ENCODE results near the gene JAKMIP1.

JAKMIP1 gene

DNA sequence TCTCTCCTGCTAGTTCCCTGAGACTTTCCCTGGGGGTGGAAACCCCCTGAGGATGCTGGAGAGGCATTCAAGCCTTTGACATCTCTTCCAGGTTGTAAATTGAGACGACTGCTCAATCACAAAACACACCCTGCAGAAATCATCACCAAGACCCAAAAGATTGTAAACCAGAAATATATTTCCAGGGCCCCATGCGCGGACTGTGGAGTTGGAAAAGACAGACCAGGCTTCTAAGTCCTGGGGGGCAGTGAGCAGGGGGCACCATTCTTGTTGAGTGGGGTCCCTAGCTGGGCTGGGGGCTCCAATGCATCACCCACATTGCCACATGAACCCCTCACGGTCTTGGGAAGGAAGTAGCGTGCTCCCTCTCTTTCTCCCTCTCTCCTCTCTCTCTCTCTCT is 94.2 kb downstream of the JAKMIP1 start:
- TF ChIP-seq TCF12 (IDR thresholded peaks at IDR 0.05; ENCODE audit: low read depth) (no peak), RAD21 (IDR thresholded peaks at IDR 0.05; ENCODE audit: low read depth) (no peak), CREB1 (IDR thresholded peaks at IDR 0.05; ENCODE audit: low read depth) (no peak), TAF1 (IDR thresholded peaks at IDR 0.05; ENCODE audit: low read depth) (no peak), EP300 (IDR thresholded peaks at IDR 0.05; ENCODE audit: borderline replicate concordance) (no peak), TEAD4 (IDR thresholded peaks at IDR 0.05) (no peak), MAX (IDR thresholded peaks at IDR 0.05) (no peak), FOXM1 (IDR thresholded peaks at IDR 0.05; ENCODE audit: borderline replicate concordance, low read depth) (no peak)
- TF ChIP-seq, protein P1, sequence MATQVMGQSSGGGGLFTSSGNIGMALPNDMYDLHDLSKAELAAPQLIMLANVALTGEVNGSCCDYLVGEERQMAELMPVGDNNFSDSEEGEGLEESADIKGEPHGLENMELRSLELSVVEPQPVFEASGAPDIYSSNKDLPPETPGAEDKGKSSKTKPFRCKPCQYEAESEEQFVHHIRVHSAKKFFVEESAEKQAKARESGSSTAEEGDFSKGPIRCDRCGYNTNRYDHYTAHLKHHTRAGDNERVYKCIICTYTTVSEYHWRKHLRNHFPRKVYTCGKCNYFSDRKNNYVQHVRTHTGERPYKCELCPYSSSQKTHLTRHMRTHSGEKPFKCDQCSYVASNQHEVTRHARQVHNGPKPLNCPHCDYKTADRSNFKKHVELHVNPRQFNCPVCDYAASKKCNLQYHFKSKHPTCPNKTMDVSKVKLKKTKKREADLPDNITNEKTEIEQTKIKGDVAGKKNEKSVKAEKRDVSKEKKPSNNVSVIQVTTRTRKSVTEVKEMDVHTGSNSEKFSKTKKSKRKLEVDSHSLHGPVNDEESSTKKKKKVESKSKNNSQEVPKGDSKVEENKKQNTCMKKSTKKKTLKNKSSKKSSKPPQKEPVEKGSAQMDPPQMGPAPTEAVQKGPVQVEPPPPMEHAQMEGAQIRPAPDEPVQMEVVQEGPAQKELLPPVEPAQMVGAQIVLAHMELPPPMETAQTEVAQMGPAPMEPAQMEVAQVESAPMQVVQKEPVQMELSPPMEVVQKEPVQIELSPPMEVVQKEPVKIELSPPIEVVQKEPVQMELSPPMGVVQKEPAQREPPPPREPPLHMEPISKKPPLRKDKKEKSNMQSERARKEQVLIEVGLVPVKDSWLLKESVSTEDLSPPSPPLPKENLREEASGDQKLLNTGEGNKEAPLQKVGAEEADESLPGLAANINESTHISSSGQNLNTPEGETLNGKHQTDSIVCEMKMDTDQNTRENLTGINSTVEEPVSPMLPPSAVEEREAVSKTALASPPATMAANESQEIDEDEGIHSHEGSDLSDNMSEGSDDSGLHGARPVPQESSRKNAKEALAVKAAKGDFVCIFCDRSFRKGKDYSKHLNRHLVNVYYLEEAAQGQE (IDR thresholded peaks at IDR 0.05; ENCODE audit: low read depth), result no peak

DNA sequence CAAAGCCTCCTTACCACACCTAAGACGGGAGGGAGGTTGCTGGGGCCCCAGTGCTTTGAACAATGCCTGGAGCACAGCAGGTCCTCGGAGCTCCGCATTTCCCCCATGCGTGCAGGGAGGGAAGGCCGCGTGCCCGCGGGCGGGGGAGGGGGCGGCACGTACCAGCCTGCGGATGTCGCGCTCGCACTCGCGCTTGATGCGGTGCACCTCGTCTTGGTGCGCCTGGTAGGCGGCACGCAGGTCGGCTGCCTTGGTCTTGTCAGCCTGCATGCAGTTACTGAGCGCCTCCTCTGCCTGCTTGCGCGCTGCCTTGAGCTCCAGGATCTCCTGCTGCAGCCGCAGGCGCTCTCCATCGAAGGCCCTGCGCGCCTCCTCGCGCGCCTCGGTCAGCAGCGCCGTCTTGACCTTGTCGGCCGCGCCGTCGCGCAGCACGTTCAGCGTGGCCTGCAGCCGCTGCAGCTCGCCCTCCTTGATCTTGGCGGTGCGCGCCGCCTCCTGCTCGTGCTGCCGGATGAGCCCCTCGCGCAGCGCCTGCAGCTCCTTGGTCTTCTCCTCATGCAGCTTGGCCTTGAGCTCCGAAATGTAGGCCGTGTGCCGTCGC is 94.9 kb downstream of the JAKMIP1 start:
- TF ChIP-seq CEBPB (IDR thresholded peaks at IDR 0.05), result no peak
- no peak for TF ChIP-seq MAX (IDR thresholded peaks at IDR 0.05)
- no peak for TF ChIP-seq RAD21 (IDR thresholded peaks at IDR 0.05; ENCODE audit: low read depth)
- TF ChIP-seq, protein P2, sequence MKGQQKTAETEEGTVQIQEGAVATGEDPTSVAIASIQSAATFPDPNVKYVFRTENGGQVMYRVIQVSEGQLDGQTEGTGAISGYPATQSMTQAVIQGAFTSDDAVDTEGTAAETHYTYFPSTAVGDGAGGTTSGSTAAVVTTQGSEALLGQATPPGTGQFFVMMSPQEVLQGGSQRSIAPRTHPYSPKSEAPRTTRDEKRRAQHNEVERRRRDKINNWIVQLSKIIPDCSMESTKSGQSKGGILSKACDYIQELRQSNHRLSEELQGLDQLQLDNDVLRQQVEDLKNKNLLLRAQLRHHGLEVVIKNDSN (IDR thresholded peaks at IDR 0.05), result no peak
- TF ChIP-seq EGR1 (IDR thresholded peaks at IDR 0.05), result no peak
- TF ChIP-seq EP300 (IDR thresholded peaks at IDR 0.05; ENCODE audit: borderline replicate concordance), result no peak
- TF ChIP-seq TEAD4 (IDR thresholded peaks at IDR 0.05), result no peak
- no peak for TF ChIP-seq FOXM1 (IDR thresholded peaks at IDR 0.05; ENCODE audit: borderline replicate concordance, low read depth)
- no peak for TF ChIP-seq TCF12 (IDR thresholded peaks at IDR 0.05; ENCODE audit: low read depth)
- TF ChIP-seq NFIC (IDR thresholded peaks at IDR 0.05), result no peak
- TF ChIP-seq CREB1 (IDR thresholded peaks at IDR 0.05; ENCODE audit: low read depth), result no peak
- no peak for TF ChIP-seq YY1 (IDR thresholded peaks at IDR 0.05; ENCODE audit: low read depth)
- TF ChIP-seq, protein P1 (IDR thresholded peaks at IDR 0.05; ENCODE audit: low read depth), result no peak
- no peak for TF ChIP-seq TAF1 (IDR thresholded peaks at IDR 0.05; ENCODE audit: low read depth)
- TF ChIP-seq ZBTB7A (IDR thresholded peaks at IDR 0.05; ENCODE audit: low read depth), result no peak

GRCh38 chr4:6104541-6105130 is 95.7 kb downstream of the JAKMIP1 start:
- TF ChIP-seq EGR1 (IDR thresholded peaks at IDR 0.05) (no peak), FOXM1 (IDR thresholded peaks at IDR 0.05; ENCODE audit: borderline replicate concordance, low read depth) (no peak), RAD21 (IDR thresholded peaks at IDR 0.05; ENCODE audit: low read depth) (no peak), YY1 (IDR thresholded peaks at IDR 0.05; ENCODE audit: low read depth) (no peak), CEBPB (IDR thresholded peaks at IDR 0.05) (no peak), MAX (IDR thresholded peaks at IDR 0.05) (no peak), TCF12 (IDR thresholded peaks at IDR 0.05; ENCODE audit: low read depth) (no peak), ZBTB7A (IDR thresholded peaks at IDR 0.05; ENCODE audit: low read depth) (no peak), EP300 (IDR thresholded peaks at IDR 0.05; ENCODE audit: borderline replicate concordance) (no peak), CREB1 (IDR thresholded peaks at IDR 0.05; ENCODE audit: low read depth) (no peak), TEAD4 (IDR thresholded peaks at IDR 0.05) (no peak), NFIC (IDR thresholded peaks at IDR 0.05) (no peak), TAF1 (IDR thresholded peaks at IDR 0.05; ENCODE audit: low read depth) (no peak)
- TF ChIP-seq, protein P1 (IDR thresholded peaks at IDR 0.05; ENCODE audit: low read depth), result no peak
- TF ChIP-seq, protein P2 (IDR thresholded peaks at IDR 0.05), result no peak

- TF ChIP-seq TCF12 (IDR thresholded peaks at IDR 0.05; ENCODE audit: low read depth), result no peak
- no peak for TF ChIP-seq ZBTB7A (IDR thresholded peaks at IDR 0.05; ENCODE audit: low read depth)
- TF ChIP-seq TAF1 (IDR thresholded peaks at IDR 0.05; ENCODE audit: low read depth), result no peak
- no peak for TF ChIP-seq CREB1 (IDR thresholded peaks at IDR 0.05; ENCODE audit: low read depth)
- no peak for TF ChIP-seq TEAD4 (IDR thresholded peaks at IDR 0.05)
Observed at GRCh38 chr4:6097581-6097980, 102.8 kb downstream of the JAKMIP1 start.
